ENCODE data around the gene FGF21.

DNA sequence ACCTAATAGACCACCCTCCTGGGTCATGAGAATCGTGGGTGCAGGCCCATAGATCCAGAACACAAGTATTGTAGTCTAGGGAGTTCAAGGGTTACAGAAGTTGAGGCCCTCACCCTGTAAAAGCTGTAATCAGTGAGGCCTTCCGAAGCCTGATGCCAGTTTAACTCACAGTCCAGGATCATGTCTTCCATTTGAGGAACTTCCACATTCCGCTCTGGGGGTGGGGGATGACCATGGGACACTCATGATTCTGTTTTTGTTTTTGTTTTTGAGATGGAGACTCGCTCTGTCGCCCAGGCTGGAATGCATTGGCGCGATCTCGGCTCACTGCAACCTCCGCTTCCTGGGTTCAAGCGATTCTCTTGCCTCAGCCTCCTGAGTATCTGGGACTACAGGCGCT lies 13.2 kb upstream of the FGF21 start:
- no peak for TF ChIP-seq POLR2A (IDR thresholded peaks at IDR 0.05; ENCODE audit: extremely low read depth, insufficient read length)
- TF ChIP-seq, protein P1, sequence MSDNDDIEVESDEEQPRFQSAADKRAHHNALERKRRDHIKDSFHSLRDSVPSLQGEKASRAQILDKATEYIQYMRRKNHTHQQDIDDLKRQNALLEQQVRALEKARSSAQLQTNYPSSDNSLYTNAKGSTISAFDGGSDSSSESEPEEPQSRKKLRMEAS (IDR thresholded peaks at IDR 0.05; ENCODE audit: low read depth, low read length) = no peak
